GM06990 (cell line): Measurements from ENCODE around the gene RNF208.
"Not testable (repeated sequence)": the region's sequence is repeated elsewhere in the genome, so short reads cannot be mapped to it uniquely, and the experiment has no call there.

ENCODE experiments used
- DNase-seq: peaks from one replicate; pipeline ENCODE4 v3.0.0-alpha.2; 2011; ENCODE audit not compliant: insufficient read length; ENCODE audit errors: extremely low read depth
- H3K27me3 ChIP-seq: replicated peaks from 2 replicates; pipeline ENCODE4 v1.6.0; 2011; ENCODE audit warnings: low read length; ENCODE audit not compliant: control insufficient read depth, insufficient read depth
- H3K36me3 ChIP-seq: 2 replicates; pipeline ENCODE4 v1.5.1; 2011; ENCODE audit warnings: low read length; ENCODE audit not compliant: control insufficient read depth, insufficient read depth
- H3K4me3 ChIP-seq: replicated peaks from 2 replicates; pipeline ENCODE4 v1.5.1; 2011; ENCODE audit warnings: low read depth, mild to moderate bottlenecking, control low read depth, low read length
- CTCF ChIP-seq: IDR thresholded peaks from 2 replicates; pipeline ENCODE4 v1.5.1; 2011; ENCODE audit warnings: low read length, control low read depth, mild to moderate bottlenecking, inconsistent platforms; ENCODE audit not compliant: insufficient read depth, poor library complexity, severe bottlenecking

RNF208 gene

DNA sequence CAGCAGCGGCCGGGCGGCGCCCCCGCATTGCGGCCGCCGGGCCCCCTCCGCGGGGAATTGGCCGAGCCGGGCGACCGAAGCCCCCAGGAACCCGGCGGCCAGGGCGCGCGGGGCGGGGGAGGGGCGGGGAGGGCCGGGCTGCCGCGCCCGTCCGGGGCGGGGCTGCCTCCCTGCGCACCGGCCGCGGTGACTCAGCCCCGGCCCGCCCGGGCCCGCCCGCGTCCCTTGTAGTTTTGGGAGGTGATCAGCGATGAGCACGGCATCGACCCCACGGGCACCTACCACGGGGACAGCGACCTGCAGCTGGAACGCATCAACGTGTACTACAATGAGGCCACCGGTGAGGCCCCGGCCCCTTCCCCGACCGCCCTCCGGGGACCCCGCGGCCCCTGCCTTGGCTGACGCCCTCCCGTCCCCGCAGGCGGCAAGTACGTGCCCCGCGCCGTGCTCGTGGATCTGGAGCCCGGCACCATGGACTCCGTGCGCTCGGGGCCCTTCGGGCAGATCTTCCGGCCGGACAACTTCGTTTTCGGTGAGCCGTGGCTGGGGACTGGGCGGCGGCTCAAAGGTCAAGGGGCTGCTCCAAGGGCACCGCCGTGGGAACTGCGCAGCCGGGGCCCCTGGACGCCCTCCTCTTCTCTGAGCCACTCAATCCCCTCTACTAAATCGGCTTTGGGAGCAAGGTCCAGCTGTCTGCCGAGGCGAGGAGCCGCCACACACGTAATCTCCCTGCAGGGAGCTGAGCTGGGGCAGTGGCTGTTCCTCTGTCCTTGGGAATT is 19.6 kb upstream of the RNF208 start:
- Histone ChIP-seq H3K4me3 (peak overlapping the region; percentile 95), H3K27me3 (no peaks in the 10 kb centered on the region), H3K36me3 (peaks cover 18% of the 10 kb centered on the region)
- DNase-seq = no peak
- TF ChIP-seq CTCF = no peak

- DNase-seq = peak; percentile 100
- TF ChIP-seq CTCF = no peak
- no peaks in the 10 kb centered on the region for H3K27me3 ChIP-seq
- H3K4me3 ChIP-seq = peak within 1 kb of the TSS; percentile 95
- H3K36me3 ChIP-seq = peaks cover 18% of the 10 kb centered on the region
These were observed 18.9 kb upstream of the RNF208 start, which contains the start of gene TUBB4B for GRCh38 chr9:137240841-137241489. TSS of gene TUBB4B (plus strand) at chr9:137241287. CDS start at chr9:137241361, 74 bp downstream.

DNA sequence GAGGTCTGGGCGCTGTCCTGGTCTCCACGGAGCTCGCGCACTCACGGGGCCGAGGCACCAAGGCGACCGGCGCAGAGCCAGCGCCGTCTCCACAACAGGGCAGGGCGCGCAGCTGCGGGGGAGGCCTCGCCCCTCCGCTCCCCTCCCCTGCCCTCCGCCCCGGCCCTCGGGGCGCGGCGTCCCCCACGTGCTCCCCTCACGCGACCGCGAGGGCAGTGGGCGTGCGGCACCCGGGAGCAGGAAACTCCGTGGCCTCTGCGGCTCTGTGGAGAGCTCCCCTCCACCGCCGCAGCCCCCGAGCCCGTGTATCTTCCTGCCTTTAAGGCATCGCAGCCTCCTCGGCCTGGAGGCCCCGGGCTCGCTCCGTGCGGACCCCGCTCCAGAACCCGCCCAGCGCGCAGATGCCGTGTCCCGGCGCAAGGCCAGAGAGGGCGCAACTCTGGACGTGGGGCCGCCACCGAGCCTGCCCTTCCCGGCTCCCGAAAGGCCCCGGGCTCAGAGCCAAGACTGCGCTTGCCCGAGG is 18.3 kb upstream of the RNF208 start:
- no peaks in the 10 kb centered on the region for H3K27me3 ChIP-seq
- peaks cover 18% of the 10 kb centered on the region for H3K36me3 ChIP-seq
- TF ChIP-seq CTCF = peak; percentile 18
- no peak for DNase-seq
- H3K4me3 ChIP-seq = peak overlapping the region; percentile 80

DNA sequence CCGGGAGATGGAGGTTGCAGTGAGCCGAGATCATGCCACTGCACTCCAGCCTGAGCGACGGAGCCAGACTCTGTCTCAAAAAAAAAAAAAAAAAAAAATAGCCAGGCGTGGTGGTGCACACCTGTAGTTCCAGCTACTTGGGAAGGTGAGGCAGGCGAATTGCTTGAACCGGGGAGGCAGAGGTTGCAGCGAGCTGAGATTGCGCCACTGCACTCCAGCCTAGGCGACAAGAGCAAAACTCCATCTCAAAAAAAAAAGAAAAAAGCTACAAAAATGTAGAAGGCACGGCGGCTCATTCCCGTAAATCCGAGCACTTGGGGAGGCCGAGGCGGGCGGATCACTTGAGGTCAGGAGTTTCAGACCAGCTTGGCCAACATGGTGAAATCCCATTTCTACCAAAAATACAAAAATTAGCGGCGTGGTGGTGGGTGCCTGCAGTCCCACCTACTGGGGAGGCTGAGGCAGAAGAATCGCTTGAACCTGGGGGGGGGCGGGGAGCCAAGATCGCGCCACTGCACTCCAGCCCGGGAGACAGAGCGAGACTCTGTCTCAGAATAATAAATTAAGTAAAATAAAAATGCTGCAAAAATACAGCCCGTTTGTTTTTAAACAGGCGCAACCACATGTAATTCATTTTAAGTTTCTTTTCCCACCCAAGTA is 17.6 kb upstream of the RNF208 start:
- not testable (repeated sequence) for DNase-seq, H3K27me3 ChIP-seq
- Histone ChIP-seq H3K4me3 (peak overlapping the region; percentile 80), H3K36me3 (peaks cover 18% of the 10 kb centered on the region)

DNA sequence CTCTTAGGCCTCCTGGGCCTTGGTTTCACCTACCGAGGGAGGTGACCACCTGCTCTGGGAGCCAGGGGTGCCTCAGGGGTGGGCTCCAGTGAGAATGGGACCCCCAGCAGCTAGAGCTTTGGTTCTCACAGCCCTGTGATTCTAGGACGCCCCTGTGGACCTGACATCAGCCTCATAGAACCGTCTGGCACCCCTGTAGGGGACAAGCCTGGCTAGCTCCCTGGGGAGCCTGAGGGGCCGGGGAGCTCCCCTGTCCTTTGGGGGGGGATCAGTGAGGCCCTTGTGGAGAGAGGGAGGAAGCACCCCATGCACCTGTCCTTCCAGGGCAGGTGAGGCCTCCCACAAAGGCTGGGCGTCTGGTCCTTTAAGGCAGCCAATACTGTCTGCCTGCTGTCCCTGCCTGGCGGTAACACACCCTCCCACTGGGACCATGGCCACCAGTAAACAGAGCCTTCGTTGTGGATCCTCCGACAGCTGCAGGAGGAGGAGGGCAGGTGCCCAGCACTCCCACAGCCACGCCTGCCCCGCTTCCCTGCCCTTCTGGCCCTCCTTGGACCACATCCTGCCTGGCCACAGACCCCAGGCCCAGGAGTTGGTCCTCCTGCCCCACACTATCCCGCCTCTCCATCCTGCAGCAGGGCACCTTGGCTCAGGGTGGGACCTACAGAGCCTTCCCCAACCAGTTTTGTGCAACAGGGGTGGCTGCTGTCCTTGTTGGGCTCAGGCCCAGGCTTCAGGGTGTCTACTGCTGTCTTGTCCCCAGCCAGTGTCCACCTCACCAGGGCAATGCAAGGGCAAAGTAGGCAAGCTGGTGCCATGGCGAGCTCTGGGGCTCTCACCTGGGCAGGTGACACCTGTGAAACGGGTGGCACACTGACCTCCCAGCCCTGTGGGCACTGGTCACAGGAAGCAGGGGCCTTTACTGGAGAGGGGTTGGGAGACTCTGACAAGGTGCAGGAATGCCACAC is 16.0 kb upstream of the RNF208 start:
- TF ChIP-seq CTCF = no peak
- DNase-seq = no peak
- H3K4me3 ChIP-seq = no peak overlapping the region
- peaks cover 10% of the 10 kb centered on the region for H3K36me3 ChIP-seq
- H3K27me3 ChIP-seq = no peaks in the 10 kb centered on the region; the same call in 1 of the 2 replicates
